LNCAP (cell line): ENCODE measurements around the gene HDHD5.

Source experiments
- TF ChIP-seq, protein P1 (sequence below): fragments of 450-650 bp; IDR thresholded peaks from 2 replicates; pipeline ENCODE4 v1.5.1; 2017; ENCODE audit warnings: mild to moderate bottlenecking

HDHD5 gene

DNA sequence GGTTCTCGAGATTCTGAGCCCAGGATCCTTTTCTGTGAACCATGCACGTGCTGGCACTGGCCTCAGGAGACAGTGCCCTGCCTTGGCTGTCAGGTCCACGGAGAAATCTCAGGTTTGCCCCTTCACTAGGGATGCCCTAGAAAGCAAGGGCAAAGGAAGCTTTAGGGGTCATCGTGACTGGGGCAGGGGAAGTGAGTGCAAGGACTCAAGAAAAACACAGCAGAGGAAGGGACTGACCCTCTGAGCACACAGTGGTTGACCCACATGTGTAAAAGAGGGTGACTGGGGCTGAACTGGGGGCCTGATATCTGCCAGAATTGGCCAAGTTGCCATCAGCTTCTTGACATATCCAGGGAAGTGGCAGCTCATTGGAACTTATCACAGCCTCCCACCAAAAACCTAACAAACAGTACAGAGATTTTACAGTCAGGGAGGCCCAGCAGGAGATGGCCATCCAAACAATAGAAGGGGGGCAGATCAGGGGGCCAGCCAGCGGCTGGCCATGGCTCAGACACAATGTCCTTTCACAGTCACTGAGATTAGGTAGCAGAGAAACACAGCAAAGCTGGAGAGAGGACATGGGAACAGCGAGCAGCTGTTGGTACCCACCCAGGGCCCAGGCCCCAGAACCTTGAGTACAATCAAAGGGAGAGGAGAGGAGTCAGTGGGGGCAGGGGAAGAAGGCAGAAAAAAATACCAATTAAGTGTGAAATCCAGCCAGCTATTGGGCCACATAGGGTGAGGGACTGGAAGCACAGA lies 42.3 kb downstream of the HDHD5 start:
- TF ChIP-seq, protein P1, sequence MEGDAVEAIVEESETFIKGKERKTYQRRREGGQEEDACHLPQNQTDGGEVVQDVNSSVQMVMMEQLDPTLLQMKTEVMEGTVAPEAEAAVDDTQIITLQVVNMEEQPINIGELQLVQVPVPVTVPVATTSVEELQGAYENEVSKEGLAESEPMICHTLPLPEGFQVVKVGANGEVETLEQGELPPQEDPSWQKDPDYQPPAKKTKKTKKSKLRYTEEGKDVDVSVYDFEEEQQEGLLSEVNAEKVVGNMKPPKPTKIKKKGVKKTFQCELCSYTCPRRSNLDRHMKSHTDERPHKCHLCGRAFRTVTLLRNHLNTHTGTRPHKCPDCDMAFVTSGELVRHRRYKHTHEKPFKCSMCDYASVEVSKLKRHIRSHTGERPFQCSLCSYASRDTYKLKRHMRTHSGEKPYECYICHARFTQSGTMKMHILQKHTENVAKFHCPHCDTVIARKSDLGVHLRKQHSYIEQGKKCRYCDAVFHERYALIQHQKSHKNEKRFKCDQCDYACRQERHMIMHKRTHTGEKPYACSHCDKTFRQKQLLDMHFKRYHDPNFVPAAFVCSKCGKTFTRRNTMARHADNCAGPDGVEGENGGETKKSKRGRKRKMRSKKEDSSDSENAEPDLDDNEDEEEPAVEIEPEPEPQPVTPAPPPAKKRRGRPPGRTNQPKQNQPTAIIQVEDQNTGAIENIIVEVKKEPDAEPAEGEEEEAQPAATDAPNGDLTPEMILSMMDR = no peak

GRCh38 chr22:17115945-17116565 lies 43.0 kb downstream of the HDHD5 start:
- TF ChIP-seq, protein P1 = no peak

DNA sequence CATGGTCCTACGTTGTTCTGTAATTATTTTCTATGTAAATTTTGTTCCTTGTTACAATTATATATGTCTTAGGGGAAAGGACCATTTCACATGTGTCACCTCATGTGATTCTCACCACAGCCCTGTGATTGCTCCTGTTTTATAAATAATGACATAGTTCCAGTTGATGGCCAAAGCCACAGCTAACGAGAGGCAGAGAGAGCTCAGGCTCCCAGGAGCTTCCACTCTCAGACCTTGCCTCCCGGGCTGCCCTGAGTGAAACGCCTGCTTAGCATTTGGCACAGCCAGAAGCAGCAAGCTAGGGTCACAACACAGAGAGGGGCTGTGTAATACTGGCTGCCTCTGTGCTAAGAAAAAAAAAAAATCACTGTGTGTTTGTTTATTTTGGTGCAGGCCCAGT lies 43.8 kb downstream of the HDHD5 start:
- TF ChIP-seq, protein P1 = no peak

GRCh38 chr22:17114898-17115235 lies 44.2 kb downstream of the HDHD5 start:
- TF ChIP-seq, protein P1 = no peak

- TF ChIP-seq, protein P1 = no peak
These were observed 44.7 kb downstream of the HDHD5 start for GRCh38 chr22:17114173-17114897.

GRCh38 chr22:17113600-17113999 lies 45.5 kb downstream of the HDHD5 start:
- TF ChIP-seq, protein P1 = no peak

GRCh38 chr22:17112491-17113042 lies 46.5 kb downstream of the HDHD5 start:
- TF ChIP-seq, protein P1 = no peak
